Measurements from ENCODE around the gene MT1M. TPM values are rescaled to one million over a fixed set of nuclear protein-coding genes. Genes with fewer than 3 reads are reported as not detected.

Gene MT1M
- total RNA-seq, 4 donors from 2014 or later, result 2.7 to 48.3 (median 5.2) TPM; not detected in 1

GRCh38 chr16:56643080-56643778 lies 10.8 kb downstream of the MT1M start:
- H3K27me3 ChIP-seq, result peaks cover 60% of the 10 kb centered on the region
- 11% methylated on average over 42 of the region's 42 CpGs; no CpG with 5 or more reads in 1 of the 2 donors for WGBS, 2 donors (ENCODE audit: low coverage in 1 of 2)
- H3K4me1 ChIP-seq, result peaks cover 13 to 38% (median 24%) of the 10 kb centered on the region in 4 donors
- peak overlapping the region in 3 of 4 donors; percentile 19 to 48 (median 31) for H3K4me3 ChIP-seq
- in situ Hi-C loops (cut with MboI; ENCODE audit: low pct_ligation_motif_present in 1 of 4, low pct_unique_long_range_greater_than_20kb in 1 of 4, low sequenced_read_pairs in 3 of 4) (no loop called here), intact Hi-C loops (cut with DNase I; ENCODE audit: low total_unique reads) (no loop called here)
- H3K9me3 ChIP-seq, result no peaks in the 10 kb centered on the region
- no peaks in the 10 kb centered on the region for H3K36me3 ChIP-seq
- TF ChIP-seq CTCF (IDR thresholded peaks at IDR 0.05), result peak; percentile 38 to 62 (median 43)
- peak; percentile 69 for TF ChIP-seq EP300 (IDR thresholded peaks at IDR 0.05; ENCODE audit: low read depth)
- peak; percentile 51 for TF ChIP-seq POLR2A (IDR thresholded peaks at IDR 0.05)
- TF ChIP-seq POLR2AphosphoS5 (IDR thresholded peaks at IDR 0.05), result peak in 2 of 3 donors; percentile 44 to 49
- H3K27ac ChIP-seq, result peak overlapping the region in 3 of 4 donors; percentile 5 to 52 (median 34)
- peak; percentile 89 for DNase-seq

- H3K9me3 ChIP-seq, result no peaks in the 10 kb centered on the region
- peak overlapping the region in 1 of 4 donors; percentile 48 for H3K4me3 ChIP-seq
- WGBS, 2 donors (ENCODE audit: low coverage in 1 of 2), result 46% methylated on average over 5 of the region's 5 CpGs; no CpG with 5 or more reads in 1 of the 2 donors
- TF ChIP-seq POLR2A (IDR thresholded peaks at IDR 0.05) (no peak), CTCF (IDR thresholded peaks at IDR 0.05) (no peak), POLR2AphosphoS5 (IDR thresholded peaks at IDR 0.05) (no peak), EP300 (IDR thresholded peaks at IDR 0.05; ENCODE audit: low read depth) (no peak)
- DNase-seq, result no peak
- peaks cover 9 to 32% (median 18%) of the 10 kb centered on the region in 4 donors for H3K4me1 ChIP-seq
- intact Hi-C loops (cut with DNase I; ENCODE audit: low total_unique reads) (no loop called here), in situ Hi-C loops (cut with MboI; ENCODE audit: low pct_ligation_motif_present in 1 of 4, low pct_unique_long_range_greater_than_20kb in 1 of 4, low sequenced_read_pairs in 3 of 4) (no loop called here)
- H3K27ac ChIP-seq, result peak overlapping the region in 2 of 4 donors; percentile 34 to 52
- peaks cover 60% of the 10 kb centered on the region for H3K27me3 ChIP-seq
- no peaks in the 10 kb centered on the region for H3K36me3 ChIP-seq
Measured at GRCh38 chr16:56643833-56644232, 11.4 kb downstream of the MT1M start.

GRCh38 chr16:56645311-56645710 lies 12.9 kb downstream of the MT1M start:
- H3K36me3 ChIP-seq, result no peaks in the 10 kb centered on the region
- no peak for DNase-seq
- H3K4me3 ChIP-seq, result no peak overlapping the region
- H3K4me1 ChIP-seq, result peaks cover 5 to 27% (median 17%) of the 10 kb centered on the region in 4 donors
- H3K27ac ChIP-seq, result no peak overlapping the region
- WGBS, 2 donors (ENCODE audit: low coverage in 1 of 2), result 71 to 95% methylated on average over 1 of the region's 1 CpG
- H3K27me3 ChIP-seq, result peaks cover 57% of the 10 kb centered on the region
- intact Hi-C loops (cut with DNase I; ENCODE audit: low total_unique reads) (no loop called here), in situ Hi-C loops (cut with MboI; ENCODE audit: low pct_ligation_motif_present in 1 of 4, low pct_unique_long_range_greater_than_20kb in 1 of 4, low sequenced_read_pairs in 3 of 4) (no loop called here)
- no peaks in the 10 kb centered on the region for H3K9me3 ChIP-seq
- TF ChIP-seq POLR2A (IDR thresholded peaks at IDR 0.05), result no peak
- TF ChIP-seq EP300 (IDR thresholded peaks at IDR 0.05; ENCODE audit: low read depth), result no peak
- no peak for TF ChIP-seq POLR2AphosphoS5 (IDR thresholded peaks at IDR 0.05)

- Histone ChIP-seq H3K4me1 (peaks cover 5 to 27% (median 17%) of the 10 kb centered on the region in 4 donors), H3K36me3 (no peaks in the 10 kb centered on the region), H3K27ac (no peak overlapping the region), H3K4me3 (no peak overlapping the region), H3K27me3 (peaks cover 52% of the 10 kb centered on the region), H3K9me3 (no peaks in the 10 kb centered on the region)
- in situ Hi-C loops (cut with MboI; ENCODE audit: low pct_ligation_motif_present in 1 of 4, low pct_unique_long_range_greater_than_20kb in 1 of 4, low sequenced_read_pairs in 3 of 4) (no loop called here), intact Hi-C loops (cut with DNase I; ENCODE audit: low total_unique reads) (no loop called here)
- WGBS, 2 donors (ENCODE audit: low coverage in 1 of 2), result 0% methylated on average over 1 of the region's 1 CpG; no CpG with 5 or more reads in 1 of the 2 donors
- no peak for DNase-seq
- TF ChIP-seq CTCF (IDR thresholded peaks at IDR 0.05) (no peak), POLR2A (IDR thresholded peaks at IDR 0.05) (no peak), EP300 (IDR thresholded peaks at IDR 0.05; ENCODE audit: low read depth) (no peak), POLR2AphosphoS5 (IDR thresholded peaks at IDR 0.05) (no peak)
Measured at GRCh38 chr16:56645838-56646237, 13.4 kb downstream of the MT1M start.
